UCSD-AML1 (cell line): Measurements from ENCODE around the gene MMP25.

Experiments
- DNase-seq: peaks from one replicate; lab custom pipeline; 2025; ENCODE audit not compliant: unreplicated experiment; lab: John Stamatoyannopoulos, UW

The MMP25 gene

GRCh38 chr16:3045758-3046640, at the start of gene MMP25:
Gene MMP25, plus strand, starts transcription at chr16:3046561. Its CDS starts 357 bp downstream, at chr16:3046918.
- DNase-seq: peak; percentile 55

GRCh38 chr16:2999929-3000328, 46.4 kb upstream of the MMP25 start:
- no peak for DNase-seq

- DNase-seq: no peak
Observed at GRCh38 chr16:3000540-3000939, 45.8 kb upstream of the MMP25 start.

- no peak for DNase-seq
Observed at GRCh38 chr16:3001316-3001715, 45.0 kb upstream of the MMP25 start.

GRCh38 chr16:3003582-3004270, 42.6 kb upstream of the MMP25 start:
- DNase-seq: peak; percentile 99

GRCh38 chr16:3004319-3004718, 42.0 kb upstream of the MMP25 start:
- DNase-seq: peak; percentile 46

GRCh38 chr16:3004781-3005284, 41.5 kb upstream of the MMP25 start:
- peak; percentile 52 for DNase-seq

GRCh38 chr16:3007059-3007956, 39.1 kb upstream of the MMP25 start:
- DNase-seq: peak; percentile 51

GRCh38 chr16:3007957-3008689, 38.2 kb upstream of the MMP25 start:
- peak; percentile 82 for DNase-seq

- no peak for DNase-seq
Observed at GRCh38 chr16:3008690-3009037, 37.7 kb upstream of the MMP25 start.

GRCh38 chr16:3009568-3010390, 36.6 kb upstream of the MMP25 start:
- DNase-seq: no peak

GRCh38 chr16:3010510-3010909, 35.9 kb upstream of the MMP25 start:
- no peak for DNase-seq

GRCh38 chr16:3012246-3012645, 34.1 kb upstream of the MMP25 start:
- no peak for DNase-seq

- no peak for DNase-seq
Observed at GRCh38 chr16:3012828-3013420, 33.4 kb upstream of the MMP25 start, which contains the start of gene CLDN9. Gene CLDN9, plus strand, starts transcription at chr16:3012923. Its CDS starts 440 bp downstream, at chr16:3013363.

GRCh38 chr16:3013491-3013951, 32.8 kb upstream of the MMP25 start:
- no peak for DNase-seq

- DNase-seq: no peak
Observed at GRCh38 chr16:3013998-3014690, 32.2 kb upstream of the MMP25 start.

- DNase-seq: no peak
Observed at GRCh38 chr16:3014971-3015370, 31.4 kb upstream of the MMP25 start.

GRCh38 chr16:3015865-3016521, 30.4 kb upstream of the MMP25 start:
- DNase-seq: no peak
